ENCODE results near the gene CACNA1E.

CACNA1E gene

DNA sequence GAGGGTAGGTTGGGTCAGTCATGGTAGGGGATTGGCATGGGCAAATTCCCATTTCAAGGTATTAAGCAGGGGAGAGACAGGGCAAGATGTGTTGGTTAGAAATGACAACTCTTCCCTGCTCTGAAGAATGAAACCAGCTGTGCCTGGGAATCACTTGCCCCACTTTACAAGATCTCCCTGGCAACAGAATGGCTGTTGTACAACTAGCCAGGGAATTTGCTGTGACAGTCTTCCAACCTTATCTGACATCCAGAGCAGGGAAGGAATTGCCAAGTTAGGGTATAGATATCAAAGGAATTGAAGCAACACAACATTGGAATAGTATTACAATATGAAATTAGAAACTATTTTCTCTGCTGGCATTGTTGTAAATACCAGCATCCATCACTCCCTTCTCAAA, 154.7 kb downstream of the CACNA1E start:
- DNase-seq (ENCODE audit: low read depth): no peak

DNA sequence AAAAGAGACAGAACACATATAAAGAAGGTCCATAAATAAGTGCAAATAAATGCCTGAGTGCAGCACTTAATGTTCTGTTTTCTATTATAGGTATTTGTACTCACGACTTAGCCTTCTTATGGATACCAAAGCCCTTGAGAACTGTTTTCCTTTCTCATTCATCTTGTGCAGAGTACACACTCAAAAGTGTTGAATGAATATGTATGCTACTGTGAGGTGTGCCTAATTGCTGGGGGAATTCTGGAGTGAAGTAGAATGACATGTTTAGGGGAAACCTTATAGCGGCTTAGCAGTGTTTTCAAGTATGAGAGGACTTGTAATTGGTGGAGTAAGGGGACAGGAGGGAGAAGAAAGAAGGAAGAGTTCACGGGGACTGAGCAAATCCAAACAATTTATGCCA, 157.6 kb downstream of the CACNA1E start:
- DNase-seq (ENCODE audit: low read depth): no peak

DNA sequence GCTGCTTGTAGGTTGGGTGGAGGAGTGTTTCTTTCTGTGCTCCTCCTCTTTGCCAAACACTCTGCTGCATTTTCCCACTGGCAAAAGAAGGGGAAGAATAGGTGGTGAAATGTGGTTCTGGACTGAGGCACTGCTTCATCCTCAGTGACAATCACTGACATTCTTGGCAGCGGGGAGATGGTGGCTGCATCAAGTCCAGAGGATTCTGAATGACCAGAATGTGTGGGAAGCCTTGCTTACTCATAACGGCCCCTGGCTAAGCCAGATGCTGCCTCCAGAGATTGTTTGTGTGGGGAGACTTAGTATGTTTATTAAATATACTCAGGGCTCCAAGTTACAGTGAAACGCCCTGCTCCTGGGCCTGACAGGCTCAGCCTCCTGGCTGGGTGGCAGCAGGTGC, 160.3 kb downstream of the CACNA1E start:
- DNase-seq (ENCODE audit: low read depth): no peak

DNA sequence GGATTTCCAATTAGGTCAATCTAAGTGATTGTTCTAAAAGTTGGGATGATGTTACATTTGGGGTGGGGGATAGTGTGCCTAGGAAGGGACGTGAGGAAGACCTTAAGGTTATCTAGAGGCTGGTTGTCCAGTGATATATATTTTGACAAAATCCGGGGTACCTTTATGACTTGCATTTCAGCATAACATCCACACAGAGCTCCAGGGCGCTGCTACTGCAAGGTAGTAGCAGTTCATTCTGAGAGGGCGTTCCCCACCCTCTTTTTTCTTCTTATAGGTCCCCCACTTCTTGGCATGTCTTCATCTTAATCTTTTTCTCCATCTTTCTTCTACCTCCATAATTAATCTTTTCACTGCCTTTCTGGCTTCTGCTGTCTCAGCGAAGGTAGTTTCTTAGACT, 161.9 kb downstream of the CACNA1E start:
- DNase-seq (ENCODE audit: low read depth): no peak

DNA sequence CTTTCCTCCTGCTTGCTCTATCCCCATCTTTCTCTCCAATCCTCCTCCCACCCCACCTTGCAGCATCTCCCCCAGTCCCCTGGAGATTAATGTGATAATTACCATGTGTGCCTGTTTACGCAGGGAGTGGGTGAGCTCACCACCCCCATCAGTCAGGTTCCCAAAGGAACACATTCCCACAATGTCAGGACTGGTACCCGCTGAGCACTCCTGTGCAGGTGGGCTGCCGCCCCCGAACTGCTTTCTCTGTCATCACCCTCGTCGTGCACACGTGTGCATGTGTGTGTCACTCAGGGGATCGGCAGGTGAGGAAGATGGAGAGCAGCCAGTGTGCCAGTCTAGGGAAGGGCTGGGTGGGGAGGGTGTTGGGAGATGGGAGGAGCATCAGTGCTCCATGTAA, 163.4 kb downstream of the CACNA1E start:
- no peak for DNase-seq (ENCODE audit: low read depth)

DNA sequence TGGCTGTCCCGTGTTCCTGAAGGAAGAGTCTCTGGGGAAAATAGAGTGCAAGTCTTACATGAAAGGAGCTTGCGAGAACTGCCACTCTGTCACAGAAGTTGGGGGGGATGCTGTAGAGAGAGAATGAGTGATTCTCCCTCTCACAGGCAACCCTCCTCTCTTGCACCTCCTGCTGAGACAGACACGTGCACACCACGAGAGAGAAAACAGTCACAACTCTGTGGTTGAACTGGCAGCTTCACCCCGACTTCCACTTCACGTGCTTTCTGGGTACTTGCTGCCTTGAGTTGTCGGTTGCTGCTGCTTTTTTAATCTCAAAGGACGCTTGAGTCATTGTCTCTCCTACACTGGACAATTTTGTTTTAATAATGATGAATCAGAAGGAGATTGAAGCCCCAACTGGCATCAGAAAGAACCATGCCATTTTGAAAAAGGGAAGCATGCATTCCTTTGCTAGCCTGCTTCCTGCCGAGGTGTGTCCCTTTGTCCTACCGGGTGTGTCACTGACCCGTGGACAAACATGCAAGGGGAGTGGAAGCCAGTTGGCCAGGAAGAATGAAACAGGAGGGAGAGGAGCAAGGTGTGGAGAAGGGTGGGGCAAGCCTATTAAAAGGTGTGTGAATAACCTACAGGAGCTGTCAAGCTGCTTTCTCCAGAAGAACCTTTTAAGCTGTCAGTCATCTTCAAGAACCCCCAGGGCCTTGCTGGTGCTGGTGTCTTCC, 164.2 kb downstream of the CACNA1E start:
- DNase-seq (ENCODE audit: low read depth): no peak

DNA sequence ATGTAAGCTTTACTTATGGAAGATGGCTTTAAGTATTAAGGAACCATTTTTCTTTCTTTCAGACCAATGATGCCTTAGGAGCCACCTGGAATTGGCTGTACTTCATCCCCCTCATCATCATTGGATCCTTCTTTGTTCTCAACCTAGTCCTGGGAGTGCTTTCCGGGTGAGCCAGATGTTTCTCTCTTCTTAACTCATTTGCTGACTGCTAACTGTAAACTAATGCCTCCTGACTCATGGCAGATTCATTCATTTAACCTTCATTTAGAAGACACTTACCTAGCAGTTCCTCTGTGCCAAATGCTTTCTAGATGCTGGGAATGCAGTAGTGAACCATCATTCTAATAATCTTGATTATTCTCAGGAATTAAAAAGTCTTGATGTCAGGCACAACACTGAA, 168.0 kb downstream of the CACNA1E start:
- no peak for DNase-seq (ENCODE audit: low read depth)

DNA sequence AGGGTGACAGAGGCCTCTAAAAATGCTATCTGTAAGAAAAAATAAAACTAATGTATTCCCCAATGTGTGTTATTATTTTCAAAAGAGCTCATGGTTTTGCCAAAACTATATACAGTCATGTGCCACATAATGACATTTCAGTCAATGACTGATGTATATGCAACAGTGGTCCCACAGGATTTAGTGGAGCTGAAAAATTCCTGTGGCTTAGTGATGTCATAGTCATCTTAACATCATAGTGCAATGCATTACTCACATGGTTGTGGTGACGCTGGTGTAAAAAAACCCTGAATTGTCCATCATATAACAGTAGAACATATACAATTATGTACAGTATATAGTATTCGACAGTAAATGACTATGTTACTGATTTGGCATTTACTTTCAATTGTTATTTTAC, 172.4 kb downstream of the CACNA1E start:
- no peak for DNase-seq (ENCODE audit: low read depth)

DNA sequence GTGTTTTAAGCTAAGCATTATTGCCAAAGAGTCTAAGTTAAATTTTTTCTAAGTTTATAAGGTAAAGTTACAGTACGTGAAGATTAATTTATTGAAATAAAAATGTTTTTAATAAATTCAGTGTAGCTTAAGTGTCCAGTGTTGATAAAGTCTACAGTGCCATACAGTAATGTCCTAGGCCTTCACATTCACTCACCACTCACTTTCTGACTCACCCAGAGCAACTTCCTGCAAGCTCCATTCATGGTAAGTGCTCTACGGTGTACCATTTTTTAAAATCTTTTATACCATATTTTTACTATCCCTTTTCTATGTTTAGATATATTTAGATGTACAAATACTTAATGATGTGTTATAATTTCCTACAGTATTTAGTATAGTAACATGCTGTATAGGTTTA, 173.2 kb downstream of the CACNA1E start:
- no peak for DNase-seq (ENCODE audit: low read depth)

DNA sequence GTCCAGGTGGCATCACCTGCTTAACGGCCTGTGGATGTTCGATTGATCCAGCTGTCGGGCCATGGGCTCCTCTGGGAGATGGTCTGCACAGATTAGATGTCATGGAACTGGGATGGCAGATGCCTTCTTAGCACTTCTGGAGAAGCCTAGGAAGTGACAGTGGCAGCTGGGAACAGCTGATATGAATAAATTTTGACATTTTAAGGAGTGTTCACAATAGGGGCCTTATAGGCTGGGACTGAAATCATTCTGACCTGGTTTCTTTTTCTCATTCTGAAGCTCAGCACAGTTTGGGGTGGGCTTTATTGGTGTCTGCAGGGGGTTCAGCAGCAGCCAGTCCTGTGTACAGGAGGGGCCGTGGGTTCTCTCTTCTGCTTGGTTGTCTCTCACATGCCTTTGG, 175.3 kb downstream of the CACNA1E start:
- no peak for DNase-seq (ENCODE audit: low read depth)

DNA sequence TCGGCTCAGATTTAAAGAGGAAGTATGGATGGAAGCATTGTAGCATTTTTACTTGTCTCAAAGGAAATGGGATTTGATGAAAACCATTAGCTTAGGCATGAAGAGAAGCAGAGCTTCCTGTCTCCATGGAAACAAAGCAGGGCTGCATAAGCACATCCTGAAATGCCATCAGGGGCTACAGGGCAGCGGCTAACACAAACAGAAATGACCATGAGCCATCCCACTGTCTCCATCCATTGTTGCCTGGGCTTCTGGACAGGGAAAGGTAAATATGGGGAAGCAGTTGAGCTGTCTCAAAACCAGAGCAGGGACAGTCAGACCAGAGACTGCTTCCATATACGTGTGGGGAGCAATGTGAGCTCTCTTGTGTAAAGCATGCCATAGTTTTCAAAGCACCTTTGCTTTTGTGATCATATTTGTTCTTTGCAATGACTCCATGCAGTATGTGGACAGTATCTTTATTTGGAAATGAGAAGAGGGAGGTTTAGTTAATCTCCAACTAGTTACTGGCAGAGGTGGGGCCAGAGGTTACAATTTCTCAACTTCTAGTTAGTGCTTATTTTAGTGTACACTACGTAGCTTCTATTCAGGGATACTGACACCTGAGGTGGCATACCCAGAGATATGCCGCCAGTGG, 176.1 kb downstream of the CACNA1E start:
- DNase-seq (ENCODE audit: low read depth): no peak

DNA sequence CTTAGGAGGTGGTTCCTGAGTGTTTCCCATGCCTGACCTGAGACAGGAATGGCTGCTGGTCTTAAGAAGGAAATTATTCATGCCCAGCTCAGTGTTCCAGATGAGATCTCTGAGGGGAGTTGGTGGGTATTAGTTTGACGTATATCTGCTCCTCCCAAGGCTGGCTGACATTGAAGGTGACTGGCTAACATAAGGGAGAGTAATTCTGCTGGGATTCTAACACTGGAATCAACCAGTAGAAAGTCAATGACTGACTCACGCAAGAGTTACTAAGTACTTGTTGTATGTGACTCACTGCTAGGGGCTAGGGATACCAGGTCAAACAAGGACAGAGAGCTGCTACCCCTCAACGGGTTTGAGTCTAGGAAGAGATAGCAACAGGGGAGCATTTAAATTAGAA, 177.3 kb downstream of the CACNA1E start:
- no peak for DNase-seq (ENCODE audit: low read depth)

DNA sequence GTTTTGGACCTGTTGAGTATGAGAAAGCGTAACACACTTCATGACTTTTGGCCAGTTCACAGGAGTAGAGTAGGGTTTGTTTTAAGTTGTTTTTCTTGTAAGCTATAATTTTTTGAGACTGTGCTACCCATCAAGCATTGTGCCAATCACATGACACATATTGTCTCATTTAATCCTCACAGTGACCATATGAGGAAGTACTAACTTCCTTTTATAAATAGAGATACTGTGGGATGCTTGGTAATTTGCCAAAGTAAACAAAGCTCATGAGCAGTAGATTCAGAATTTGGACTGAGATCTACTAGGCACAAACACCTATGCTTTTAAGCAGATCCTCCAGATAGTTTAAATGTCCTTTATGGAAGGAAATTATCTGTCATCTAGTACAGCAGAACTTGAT, 178.3 kb downstream of the CACNA1E start:
- no peak for DNase-seq (ENCODE audit: low read depth)

DNA sequence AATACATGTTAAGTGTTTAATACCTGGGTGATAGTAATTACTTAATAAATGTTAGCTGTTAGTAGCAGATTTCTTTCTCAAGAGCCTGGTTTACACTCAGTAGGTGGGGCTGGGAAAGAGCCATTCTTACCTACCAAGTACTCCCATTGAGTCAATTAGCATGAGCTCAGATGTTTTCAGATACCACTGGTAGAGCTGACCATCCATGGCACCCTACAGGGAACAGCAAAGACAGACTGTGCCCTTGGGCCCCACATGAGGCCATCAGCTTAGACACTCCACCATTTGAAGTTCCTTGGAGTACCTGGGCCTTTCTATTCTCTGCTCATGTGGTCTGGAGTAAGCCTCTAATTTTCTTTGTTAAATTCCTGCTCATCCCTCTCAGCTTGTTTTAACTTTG, 179.3 kb downstream of the CACNA1E start:
- no peak for DNase-seq (ENCODE audit: low read depth)

DNA sequence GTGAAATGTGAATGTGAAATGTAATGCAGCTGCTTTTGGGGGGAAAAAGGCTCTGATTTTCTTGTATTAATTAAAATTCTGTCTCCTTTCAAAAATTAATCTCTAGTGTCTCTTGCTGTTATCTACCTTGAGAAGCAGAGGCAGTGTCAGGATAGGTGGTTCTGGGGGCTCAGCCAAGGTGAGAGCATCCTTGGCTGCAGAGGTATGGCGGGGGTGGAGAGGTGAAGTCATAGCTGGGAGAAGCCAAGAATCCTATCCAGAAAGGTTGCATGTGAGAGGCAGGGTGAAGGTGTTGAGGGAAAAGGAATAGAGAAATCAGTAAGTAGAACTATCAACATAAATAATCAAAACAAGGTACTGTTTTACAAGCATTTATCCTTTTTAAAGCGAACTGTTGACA, 181.2 kb downstream of the CACNA1E start:
- no peak for DNase-seq (ENCODE audit: low read depth)

DNA sequence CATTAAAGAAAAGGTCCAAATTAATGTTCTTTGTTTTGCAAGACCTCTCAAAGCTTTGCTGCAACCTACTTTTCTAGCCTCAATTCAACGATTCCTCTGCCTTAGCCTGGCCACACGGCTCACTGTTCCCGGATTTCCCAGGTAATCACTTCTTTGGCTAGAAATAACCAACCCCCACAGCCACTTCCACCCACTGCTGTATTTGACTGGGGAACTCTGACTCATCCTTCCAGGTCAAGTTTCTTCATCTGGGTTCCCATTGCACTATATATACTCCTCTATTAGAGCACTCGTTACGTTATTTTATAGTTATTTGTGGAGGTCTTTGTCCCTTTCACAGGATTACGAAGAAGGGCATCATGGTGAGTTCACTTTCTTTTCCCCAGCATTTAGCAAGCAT, 185.9 kb downstream of the CACNA1E start:
- no peak for DNase-seq (ENCODE audit: low read depth)

DNA sequence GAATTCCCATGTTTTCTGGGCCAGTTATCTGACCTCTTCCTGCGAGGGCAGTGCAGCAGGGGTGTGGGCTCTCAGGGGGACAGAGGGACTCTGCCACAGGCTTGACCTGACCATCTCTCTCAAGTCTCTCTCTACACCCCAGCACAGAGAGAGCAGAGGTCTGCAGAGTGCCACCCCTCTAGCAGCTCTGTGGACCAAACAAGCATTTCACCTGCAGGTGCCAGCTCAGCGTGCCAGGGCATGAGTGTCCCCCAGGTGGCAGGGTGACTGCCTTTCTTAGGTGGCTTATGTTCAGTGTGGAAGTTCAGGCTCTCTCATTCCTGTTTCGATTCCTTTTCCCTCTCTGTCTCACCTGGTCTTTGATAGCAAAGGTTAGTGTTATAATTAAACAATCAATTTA, 191.3 kb downstream of the CACNA1E start:
- no peak for DNase-seq (ENCODE audit: low read depth)

DNA sequence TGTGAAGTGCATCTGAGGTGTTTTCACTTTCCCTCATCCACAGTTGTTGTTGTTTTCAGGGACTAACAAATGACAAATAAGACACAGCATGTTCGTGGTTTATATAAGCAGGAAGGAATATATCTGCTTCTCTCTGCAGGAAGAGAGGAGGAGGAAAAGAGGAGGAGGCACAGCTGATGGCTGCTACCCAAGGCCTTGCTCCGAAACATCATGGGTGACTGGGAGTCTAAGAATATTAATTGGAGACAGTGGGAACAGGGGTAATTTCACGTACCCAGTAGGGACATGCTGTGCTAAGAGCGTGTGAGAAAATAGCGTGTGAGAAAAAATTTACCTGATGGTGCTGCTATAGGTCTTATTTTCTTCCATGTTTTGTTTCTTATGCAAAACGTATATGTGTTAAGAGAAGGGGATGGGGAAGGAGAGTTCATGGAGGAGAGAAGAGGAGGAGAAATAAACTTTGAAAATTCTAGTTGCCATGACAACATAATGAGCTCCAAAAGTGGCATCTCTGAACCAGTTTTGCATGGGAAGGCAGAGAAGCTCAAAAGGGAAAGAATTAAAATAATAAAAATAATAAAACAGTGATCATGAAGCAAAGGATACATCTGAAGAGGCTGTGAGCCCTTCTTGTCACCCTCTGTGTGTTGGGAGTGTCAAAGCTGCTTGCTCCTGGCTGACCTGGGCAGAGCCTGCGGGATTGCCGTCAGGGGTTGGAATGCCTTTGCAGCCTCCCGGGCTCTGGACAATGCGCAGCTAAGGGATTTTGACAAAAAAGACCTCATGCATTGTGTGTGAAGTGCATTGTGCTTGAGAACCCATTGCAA, 192.0 kb downstream of the CACNA1E start:
- no peak for DNase-seq (ENCODE audit: low read depth)

DNA sequence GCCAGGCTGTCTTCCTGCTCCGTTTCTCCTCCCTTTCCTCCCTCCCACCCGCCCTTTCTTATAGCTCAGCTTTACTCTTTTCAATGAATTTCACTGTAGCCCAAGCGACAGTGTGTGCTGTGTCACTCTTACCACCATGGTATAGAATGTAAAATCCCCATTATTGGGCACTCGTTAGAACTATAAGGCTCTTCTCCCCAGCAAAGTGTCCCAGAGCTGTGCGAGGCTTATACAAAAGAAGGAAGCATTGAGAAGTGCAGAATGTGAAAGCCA, 192.5 kb downstream of the CACNA1E start:
- DNase-seq (ENCODE audit: low read depth): no peak

DNA sequence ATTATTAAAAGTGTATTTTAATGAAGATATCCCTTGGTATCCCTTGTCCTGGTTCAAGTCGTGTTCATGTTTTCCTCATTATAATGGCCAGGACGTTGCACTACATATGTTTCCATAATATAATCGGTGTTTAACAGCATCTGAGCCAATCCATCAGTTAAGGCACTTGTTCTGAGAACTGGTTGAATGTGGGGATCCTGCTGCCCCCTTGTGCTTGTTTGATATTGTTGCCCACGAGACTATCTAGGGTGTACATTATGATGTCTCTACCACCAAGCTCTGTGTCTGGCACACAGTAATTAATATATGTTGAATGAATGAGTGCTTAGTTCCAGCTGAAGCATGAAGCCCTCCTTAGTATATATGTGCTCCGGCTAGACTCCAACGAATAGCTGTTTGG, 193.0 kb downstream of the CACNA1E start:
- no peak for DNase-seq (ENCODE audit: low read depth)

DNA sequence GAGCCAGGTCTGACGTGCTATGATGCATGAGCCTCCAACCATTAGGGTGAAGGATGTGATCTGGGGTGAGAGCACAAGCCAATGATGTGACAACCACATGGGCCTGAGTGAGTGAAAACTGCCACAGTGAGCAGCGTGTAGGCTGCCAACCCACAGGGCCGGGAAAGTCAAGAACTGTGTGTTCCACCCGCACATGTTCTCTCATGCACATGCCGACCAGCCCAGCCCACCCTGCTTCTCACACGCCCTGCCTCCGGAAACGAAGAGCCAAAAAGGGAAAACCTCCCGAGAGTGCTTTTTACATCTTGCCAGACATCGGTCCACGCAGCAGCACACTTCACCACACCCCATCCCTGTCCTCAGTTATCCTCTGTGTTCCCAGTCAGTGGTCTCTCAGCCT, 197.0 kb downstream of the CACNA1E start:
- DNase-seq (ENCODE audit: low read depth): no peak

DNA sequence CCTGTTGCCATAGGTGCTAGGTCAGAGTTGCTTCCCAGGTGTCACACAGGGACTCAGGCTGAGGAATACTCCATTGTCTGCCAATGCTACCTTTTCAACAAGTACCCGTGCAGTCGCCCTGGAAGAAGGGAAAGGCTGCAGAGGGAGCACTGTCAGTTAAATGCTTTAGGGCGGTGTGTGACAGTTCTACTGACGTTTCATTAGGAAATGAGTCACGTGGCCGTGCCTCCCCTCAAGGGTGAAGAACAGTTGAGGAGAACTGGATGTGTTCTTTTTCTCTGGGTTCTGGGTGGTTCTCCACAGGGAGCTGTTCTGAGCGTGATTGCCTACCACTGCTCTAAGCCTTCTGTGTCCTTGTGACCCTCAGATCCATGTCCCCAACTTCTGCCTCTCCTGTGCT, 197.6 kb downstream of the CACNA1E start:
- DNase-seq (ENCODE audit: low read depth): no peak

DNA sequence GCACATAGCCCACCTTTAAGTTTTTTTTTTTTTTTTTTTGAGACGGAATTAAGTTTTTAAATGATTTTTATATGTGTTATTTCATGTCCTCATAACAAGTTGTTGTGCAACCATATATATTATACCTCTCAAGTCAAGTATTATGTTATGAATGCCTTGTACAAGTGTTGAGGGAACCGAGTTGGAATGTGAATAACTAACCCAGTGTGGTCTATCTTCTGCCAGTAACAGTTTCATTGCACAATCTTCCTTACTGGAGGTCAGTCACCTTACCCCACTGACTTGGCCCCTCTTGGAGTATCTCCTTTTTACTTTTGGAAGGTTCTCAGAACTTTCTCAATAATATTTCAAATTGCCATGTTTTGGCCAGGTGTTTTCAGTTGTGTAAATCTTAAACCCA, 201.9 kb downstream of the CACNA1E start:
- DNase-seq (ENCODE audit: low read depth): no peak

DNA sequence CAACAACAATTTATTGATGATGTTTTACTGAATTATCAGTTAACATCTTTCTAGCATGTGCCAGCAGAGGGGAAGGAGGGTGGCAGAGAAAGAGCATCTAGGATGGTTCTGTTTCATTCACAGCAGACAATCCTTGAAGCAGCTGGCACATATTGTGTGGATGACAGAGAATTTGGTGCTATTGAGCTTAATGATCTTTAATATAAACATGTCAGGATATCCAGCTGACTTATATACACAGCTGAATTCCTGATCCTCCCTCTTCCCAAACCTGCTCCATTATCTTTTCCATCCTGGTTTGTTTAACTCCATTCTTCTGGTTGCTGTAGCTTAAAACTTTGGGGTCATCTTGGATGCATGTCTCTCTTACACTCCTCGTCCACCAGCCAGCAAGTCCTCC, 218.6 kb downstream of the CACNA1E start:
- no peak for DNase-seq (ENCODE audit: low read depth)
